ENCODE data around the gene CYP3A5.

DNA sequence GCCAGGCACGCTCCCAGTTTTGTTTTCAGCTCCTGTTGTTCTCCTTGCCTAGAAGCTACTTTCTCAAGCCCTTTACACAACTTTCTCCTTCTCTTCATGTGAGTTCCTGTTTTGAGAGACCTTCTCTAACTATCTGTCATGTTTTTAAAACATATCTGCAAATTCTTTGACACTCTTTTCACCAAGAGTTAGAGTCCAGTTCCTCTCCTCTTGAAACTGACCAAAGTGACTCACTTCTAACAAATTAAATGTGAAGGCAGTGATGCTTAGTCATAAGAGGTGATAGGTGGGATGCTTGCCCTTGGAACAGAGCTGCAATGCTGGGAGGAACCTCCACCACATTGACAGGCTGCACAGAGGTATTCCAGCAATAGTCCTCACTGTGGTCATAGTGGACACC lies 37.8 kb downstream of the CYP3A5 start:
- TF ChIP-seq, protein P1, sequence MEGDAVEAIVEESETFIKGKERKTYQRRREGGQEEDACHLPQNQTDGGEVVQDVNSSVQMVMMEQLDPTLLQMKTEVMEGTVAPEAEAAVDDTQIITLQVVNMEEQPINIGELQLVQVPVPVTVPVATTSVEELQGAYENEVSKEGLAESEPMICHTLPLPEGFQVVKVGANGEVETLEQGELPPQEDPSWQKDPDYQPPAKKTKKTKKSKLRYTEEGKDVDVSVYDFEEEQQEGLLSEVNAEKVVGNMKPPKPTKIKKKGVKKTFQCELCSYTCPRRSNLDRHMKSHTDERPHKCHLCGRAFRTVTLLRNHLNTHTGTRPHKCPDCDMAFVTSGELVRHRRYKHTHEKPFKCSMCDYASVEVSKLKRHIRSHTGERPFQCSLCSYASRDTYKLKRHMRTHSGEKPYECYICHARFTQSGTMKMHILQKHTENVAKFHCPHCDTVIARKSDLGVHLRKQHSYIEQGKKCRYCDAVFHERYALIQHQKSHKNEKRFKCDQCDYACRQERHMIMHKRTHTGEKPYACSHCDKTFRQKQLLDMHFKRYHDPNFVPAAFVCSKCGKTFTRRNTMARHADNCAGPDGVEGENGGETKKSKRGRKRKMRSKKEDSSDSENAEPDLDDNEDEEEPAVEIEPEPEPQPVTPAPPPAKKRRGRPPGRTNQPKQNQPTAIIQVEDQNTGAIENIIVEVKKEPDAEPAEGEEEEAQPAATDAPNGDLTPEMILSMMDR (conservative IDR thresholded peaks at IDR 0.05) = no peak
- TF ChIP-seq EZH2 (IDR thresholded peaks at IDR 0.05; ENCODE audit: low read depth) = no peak
